ENCODE measurements around the gene RDH16.
A peak's percentile ranks its signal among the peaks of the same experiment; 100 is the strongest.

Gene RDH16

GRCh38 chr12:56957229-56958052 lies at the start of gene RDH16:
RDH16 (minus strand) TSS chr12:56957608; CDS start chr12:56957462, 146 bp downstream.
- no peak for DNase-seq (ENCODE audit: low spot score)

- no peak for DNase-seq (ENCODE audit: low spot score)
Measured at GRCh38 chr12:57006809-57007475, 49.5 kb upstream of the RDH16 start.

GRCh38 chr12:57005980-57006808 lies 48.8 kb upstream of the RDH16 start, which contains the start of gene ZBTB39:
ZBTB39 (minus strand) TSS chr12:57006546; CDS start chr12:57004917, 1,629 bp downstream.
- DNase-seq (ENCODE audit: low spot score) = peak; percentile 33

GRCh38 chr12:57004651-57005050 lies 47.2 kb upstream of the RDH16 start:
- no peak for DNase-seq (ENCODE audit: low spot score)

- no peak for DNase-seq (ENCODE audit: low spot score)
Measured at GRCh38 chr12:57003395-57003794, 46.0 kb upstream of the RDH16 start.

GRCh38 chr12:57001448-57001906 lies 44.1 kb upstream of the RDH16 start:
- peak; percentile 36 for DNase-seq (ENCODE audit: low spot score)

GRCh38 chr12:57000393-57000792 lies 43.0 kb upstream of the RDH16 start:
- DNase-seq (ENCODE audit: low spot score) = no peak

- DNase-seq (ENCODE audit: low spot score) = no peak
Measured at GRCh38 chr12:56999456-56999855, 42.0 kb upstream of the RDH16 start.

- no peak for DNase-seq (ENCODE audit: low spot score)
Measured at GRCh38 chr12:56998981-56999380, 41.6 kb upstream of the RDH16 start.

GRCh38 chr12:56998316-56998715 lies 40.9 kb upstream of the RDH16 start:
- no peak for DNase-seq (ENCODE audit: low spot score)

- DNase-seq (ENCODE audit: low spot score) = no peak
Measured at GRCh38 chr12:56996793-56997545, 39.6 kb upstream of the RDH16 start.

- DNase-seq (ENCODE audit: low spot score) = no peak
Measured at GRCh38 chr12:56995930-56996496, 38.6 kb upstream of the RDH16 start.

GRCh38 chr12:56995201-56995929 lies 38.0 kb upstream of the RDH16 start:
- no peak for DNase-seq (ENCODE audit: low spot score)

GRCh38 chr12:56994231-56994746 lies 36.9 kb upstream of the RDH16 start:
- no peak for DNase-seq (ENCODE audit: low spot score)

- DNase-seq (ENCODE audit: low spot score) = no peak
Measured at GRCh38 chr12:56993346-56993745, 35.9 kb upstream of the RDH16 start.

- no peak for DNase-seq (ENCODE audit: low spot score)
Measured at GRCh38 chr12:56991319-56992246, 34.2 kb upstream of the RDH16 start.

- no peak for DNase-seq (ENCODE audit: low spot score)
Measured at GRCh38 chr12:56990648-56991318, 33.4 kb upstream of the RDH16 start.

GRCh38 chr12:56989861-56990610 lies 32.6 kb upstream of the RDH16 start:
- DNase-seq (ENCODE audit: low spot score) = no peak
